Uterus (tissue), 2 donors: ENCODE data around the gene ZC3H18.

Experiments
- POLR2A ChIP-seq, 2 donors: fragments of 450-650 bp; IDR thresholded peaks; one replicate each; pipeline ENCODE4 v1.6.1; 2016; ENCODE audit warnings: antibody characterized with exemption in 2 of 2, mild to moderate bottlenecking in 1 of 2, moderate library complexity in 1 of 2
- TF ChIP-seq, protein P1 (sequence below), 4 experiments: fragments of 200-600 bp in 2 of 4; fragments of 450-650 bp in 2 of 4; sonication (generic) in 2 of 4; IDR thresholded peaks; one replicate each; pipeline ENCODE4 v1.5.1; 2016 to 2019; ENCODE audit warnings: antibody characterized with exemption in 4 of 4, mild to moderate bottlenecking in 2 of 4, moderate library complexity in 1 of 4

GRCh38 chr16:88593910-88594309, 23.7 kb downstream of the ZC3H18 start:
- TF ChIP-seq, protein P1, sequence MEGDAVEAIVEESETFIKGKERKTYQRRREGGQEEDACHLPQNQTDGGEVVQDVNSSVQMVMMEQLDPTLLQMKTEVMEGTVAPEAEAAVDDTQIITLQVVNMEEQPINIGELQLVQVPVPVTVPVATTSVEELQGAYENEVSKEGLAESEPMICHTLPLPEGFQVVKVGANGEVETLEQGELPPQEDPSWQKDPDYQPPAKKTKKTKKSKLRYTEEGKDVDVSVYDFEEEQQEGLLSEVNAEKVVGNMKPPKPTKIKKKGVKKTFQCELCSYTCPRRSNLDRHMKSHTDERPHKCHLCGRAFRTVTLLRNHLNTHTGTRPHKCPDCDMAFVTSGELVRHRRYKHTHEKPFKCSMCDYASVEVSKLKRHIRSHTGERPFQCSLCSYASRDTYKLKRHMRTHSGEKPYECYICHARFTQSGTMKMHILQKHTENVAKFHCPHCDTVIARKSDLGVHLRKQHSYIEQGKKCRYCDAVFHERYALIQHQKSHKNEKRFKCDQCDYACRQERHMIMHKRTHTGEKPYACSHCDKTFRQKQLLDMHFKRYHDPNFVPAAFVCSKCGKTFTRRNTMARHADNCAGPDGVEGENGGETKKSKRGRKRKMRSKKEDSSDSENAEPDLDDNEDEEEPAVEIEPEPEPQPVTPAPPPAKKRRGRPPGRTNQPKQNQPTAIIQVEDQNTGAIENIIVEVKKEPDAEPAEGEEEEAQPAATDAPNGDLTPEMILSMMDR (IDR thresholded peaks at IDR 0.05): no peak
- no peak for TF ChIP-seq POLR2A (IDR thresholded peaks at IDR 0.05)
